C1 segment of cervical spinal cord (tissue), 14 donors: ENCODE data around the gene MICALL1.
A peak's percentile ranks its signal among the peaks of the same experiment; 100 is the strongest.

Experiments used
- DNase-seq, 14 donors: peaks; one replicate each; lab custom pipeline; 2025; lab: John Stamatoyannopoulos, UW

Gene MICALL1, protein sequence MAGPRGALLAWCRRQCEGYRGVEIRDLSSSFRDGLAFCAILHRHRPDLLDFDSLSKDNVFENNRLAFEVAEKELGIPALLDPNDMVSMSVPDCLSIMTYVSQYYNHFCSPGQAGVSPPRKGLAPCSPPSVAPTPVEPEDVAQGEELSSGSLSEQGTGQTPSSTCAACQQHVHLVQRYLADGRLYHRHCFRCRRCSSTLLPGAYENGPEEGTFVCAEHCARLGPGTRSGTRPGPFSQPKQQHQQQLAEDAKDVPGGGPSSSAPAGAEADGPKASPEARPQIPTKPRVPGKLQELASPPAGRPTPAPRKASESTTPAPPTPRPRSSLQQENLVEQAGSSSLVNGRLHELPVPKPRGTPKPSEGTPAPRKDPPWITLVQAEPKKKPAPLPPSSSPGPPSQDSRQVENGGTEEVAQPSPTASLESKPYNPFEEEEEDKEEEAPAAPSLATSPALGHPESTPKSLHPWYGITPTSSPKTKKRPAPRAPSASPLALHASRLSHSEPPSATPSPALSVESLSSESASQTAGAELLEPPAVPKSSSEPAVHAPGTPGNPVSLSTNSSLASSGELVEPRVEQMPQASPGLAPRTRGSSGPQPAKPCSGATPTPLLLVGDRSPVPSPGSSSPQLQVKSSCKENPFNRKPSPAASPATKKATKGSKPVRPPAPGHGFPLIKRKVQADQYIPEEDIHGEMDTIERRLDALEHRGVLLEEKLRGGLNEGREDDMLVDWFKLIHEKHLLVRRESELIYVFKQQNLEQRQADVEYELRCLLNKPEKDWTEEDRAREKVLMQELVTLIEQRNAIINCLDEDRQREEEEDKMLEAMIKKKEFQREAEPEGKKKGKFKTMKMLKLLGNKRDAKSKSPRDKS

DNA sequence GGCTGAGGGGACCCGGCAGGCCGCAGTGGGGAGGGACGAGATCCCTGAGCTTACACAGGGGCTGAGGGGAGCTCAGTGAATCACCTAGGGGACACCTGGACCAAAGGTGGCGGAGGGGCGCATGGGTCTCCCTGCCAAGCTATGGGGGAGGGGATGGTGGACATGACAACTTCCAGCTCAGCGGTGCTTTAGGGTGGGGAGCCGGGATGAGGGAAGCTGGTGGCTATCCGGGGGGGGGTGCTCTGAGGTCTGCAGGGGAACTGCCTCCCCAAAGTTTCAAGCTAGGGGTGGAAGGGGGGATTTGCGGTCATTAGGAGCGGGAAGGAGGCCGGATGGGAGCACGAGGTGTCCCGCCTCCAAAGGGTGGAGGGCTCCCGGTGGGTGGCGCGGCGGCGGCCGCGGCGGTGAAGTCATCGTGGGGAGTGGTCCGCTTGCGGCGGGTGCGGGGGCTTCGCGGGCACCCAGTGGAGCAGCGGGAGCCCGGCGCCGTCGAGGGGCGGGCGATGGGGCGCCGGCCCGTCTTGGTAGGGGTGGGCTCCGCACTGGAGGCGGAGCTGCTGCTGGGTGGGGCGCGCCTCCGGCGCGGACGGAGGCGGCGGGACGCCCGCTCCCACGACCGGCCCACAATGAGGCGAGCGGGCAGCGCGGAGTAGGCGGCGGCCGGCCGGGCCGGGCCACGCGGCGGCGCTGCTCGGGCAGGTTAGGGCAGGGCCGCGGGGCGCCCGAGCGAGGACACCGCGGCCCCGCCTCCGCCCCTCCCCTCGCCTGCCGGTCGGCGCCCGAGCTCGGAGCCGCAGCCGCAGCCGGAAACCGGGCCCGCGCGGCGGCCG is at the start of gene MICALL1:
TSS of gene MICALL1 (plus strand) at position 764 of the 830 bp plus-strand sequence. CDS start 126 bp downstream, outside the sequence.
- DNase-seq: peak in 4 of 14 donors; percentile 29 to 60 (median 50)

DNA sequence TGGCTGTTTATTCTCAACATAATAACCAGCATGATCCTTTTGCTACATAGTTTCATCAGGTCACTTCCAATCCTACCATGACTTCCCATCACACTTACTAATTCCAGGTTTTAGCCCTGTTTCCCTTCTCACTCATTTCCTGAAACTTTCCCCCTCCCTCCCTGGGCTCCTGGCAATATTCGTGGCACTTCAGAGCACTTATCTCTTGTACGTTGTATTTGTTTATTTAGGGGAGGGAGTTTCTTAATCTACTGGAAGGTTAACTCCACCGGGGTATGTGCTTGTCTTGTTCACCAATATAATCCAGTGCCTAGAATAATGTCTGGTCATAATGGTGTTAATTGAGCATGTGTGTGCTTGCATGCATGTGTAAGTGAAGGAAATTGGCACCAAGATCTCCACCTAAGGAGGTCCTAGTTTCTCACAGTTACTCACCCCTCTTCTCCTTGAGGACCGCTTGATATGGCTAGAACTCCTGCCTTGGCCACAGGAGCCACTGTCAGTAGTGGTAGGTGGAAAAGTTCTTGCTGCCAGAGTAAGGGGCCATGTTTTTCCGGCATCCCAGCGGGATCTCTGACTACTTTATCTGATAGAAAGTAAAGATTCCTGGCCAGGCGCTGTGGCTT is 45.2 kb upstream of the MICALL1 start:
- DNase-seq: no peak

GRCh38 chr22:37862570-37863325 is 43.3 kb upstream of the MICALL1 start:
- no peak for DNase-seq

DNA sequence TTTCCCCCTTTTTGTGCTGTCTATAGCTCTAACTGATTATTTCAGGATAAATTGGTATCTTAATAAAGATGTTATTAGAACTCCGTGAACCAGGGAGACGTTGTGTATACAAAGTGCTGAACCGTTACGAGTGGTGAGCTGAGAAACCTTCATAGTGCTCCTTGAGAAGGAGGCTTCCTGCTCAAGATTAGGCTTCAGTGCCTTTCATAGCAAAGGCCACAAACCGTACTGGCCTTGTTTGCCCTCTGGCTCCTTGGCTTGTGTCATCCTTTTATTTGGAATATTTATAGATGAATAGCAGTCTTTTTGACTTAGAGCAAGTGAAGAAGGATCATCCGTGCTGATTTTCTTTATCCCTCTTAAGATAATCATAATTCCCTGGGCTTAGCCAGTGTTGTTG is 40.6 kb upstream of the MICALL1 start:
- no peak for DNase-seq

DNA sequence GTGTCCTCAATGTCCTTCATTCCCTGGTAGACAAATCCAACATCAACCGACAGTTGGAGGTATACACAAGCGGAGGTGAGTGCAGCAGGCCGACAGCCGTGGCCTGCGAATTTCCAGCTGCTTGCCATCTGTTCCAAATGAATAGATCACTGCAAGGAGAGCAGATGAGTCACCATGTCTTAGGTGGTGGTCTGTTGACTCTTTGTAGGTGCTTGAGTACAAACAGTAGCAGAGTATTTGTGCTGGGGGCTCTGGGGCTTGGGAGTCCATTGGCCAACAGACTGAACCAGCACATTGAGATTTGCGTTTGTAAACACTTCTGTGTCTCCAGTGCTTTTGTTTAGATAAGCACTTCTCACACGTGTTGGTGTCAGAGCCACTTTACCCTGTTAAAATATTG is 35.8 kb upstream of the MICALL1 start:
- DNase-seq: no peak

DNA sequence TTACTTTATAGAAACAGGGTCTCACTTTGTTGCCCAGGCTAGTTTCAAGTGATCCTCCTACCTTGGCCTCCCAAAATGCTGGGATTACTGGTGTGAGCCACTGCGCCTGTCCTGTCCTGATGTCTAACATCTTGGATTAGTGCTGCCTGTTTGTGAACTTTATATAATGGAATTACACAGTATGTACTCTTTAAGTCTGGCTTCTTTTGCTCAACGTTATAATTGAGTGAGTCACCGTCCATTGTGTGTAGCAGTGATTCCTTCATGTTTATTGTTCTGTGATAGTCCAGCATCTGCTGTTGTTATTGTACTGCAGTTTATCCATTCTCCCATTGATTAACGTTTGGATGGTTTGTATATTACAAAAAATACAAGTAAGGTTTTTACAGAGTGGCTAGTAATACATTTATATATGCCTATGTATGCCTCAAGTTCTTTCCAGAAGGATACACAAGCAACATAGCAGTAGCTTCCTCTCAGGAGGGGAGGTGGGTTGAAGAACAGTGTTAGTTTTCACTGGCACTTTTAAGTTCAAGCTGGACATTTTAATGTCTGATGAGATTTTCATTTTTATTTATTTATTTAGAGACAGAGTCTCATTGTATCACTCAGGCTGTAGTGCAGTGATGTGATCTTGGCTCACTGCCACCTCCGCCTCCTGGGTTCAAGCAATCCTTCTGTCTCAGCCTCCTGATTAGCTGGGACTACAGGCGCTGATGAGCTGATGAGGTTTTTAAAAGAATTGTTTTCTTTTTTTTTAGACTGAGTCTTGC is 25.2 kb upstream of the MICALL1 start:
- DNase-seq: peak in 5 of 14 donors; percentile 17 to 48 (median 31)

GRCh38 chr22:37884420-37884819 is 21.7 kb upstream of the MICALL1 start:
- DNase-seq: no peak

GRCh38 chr22:37887584-37888378 is 18.3 kb upstream of the MICALL1 start:
- DNase-seq: peak in 7 of 14 donors; percentile 9 to 62 (median 45)

DNA sequence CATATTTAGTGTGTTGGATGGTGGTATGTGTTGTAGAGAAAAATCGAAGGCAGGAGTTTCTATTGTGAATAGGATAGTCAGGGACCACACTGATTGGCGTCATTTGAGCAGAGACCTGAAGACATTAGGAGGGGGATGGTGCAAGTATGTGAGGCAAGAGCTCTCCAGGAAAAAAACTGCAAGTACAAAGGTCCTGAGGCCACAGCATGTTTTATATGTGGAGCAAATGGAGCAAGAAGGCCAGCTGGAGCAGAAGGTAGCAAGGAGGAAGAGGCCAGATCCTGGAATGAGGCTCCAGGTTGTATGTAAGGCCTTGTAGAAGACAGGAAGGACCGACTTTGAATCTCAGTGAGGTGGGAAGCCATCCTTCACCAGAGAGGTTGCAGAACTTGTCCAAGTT is 14.2 kb upstream of the MICALL1 start:
- no peak for DNase-seq

- peak in 12 of 14 donors; percentile 33 to 85 (median 72) for DNase-seq
Observed at GRCh38 chr22:37892566-37893335, 13.3 kb upstream of the MICALL1 start.

DNA sequence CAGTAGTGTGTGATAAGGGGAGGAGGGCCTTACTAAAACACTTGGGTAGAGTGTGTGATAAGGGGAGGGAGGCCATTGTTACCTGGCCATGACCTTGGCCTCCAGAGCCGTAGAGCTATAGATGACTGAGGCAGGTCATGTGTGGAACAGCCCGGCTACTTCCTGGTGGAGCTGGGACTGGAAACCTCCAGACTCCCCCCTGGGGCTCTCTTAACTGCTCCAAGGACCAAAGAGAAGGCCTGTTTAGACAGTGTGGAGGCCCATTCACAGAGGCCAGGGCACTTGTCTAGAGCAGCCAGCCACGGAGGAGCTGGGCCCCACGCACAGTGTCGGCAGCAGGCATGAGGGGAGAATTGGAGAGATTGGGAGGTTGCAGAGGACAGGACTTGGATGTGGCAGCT is 12.5 kb upstream of the MICALL1 start:
- DNase-seq: peak in 4 of 14 donors; percentile 41 to 68 (median 48)

GRCh38 chr22:37894939-37895670 is 11.0 kb upstream of the MICALL1 start:
- DNase-seq: peak in 2 of 14 donors; percentile 19 to 37

GRCh38 chr22:37896181-37896592 is 9.9 kb upstream of the MICALL1 start:
- DNase-seq: no peak

DNA sequence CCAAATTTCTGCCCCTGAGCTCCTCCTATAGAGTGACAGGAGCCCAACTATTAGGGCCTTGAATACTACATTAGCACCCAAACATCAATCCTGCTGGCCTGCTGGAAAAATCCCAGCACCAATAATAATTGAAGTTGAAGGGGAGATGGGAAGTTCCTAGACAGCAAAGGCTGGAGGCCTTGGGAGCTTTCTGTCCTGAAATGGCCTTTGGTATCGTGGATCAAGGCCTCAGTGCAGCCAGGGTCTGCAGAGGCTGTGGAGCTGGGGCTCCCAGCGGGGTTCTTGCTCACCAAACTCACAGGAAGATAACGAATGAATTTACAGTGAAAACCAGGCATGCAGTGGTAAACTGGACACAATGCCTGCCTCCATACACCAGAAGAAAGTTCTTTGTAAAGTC is 9.2 kb upstream of the MICALL1 start:
- peak in 2 of 14 donors; percentile 7 to 41 for DNase-seq

DNA sequence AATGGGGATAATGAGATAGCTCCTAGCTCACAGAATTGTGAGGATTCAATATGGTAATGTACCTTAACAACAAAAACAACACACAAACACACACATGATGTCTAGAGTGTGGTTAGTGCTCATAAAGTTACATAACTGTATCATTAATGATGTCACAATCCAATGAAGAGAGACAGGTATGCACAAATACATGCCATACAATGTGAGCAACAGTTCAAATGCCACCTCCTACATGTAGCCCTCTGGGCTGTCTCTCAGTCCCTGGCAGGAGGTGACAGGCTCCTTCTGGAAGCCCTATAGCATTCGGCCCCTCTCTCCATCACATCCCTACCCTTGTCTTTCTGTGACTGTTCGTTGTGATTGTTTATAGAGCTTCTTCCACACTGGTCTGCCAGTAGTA is 8.3 kb upstream of the MICALL1 start:
- no peak for DNase-seq

DNA sequence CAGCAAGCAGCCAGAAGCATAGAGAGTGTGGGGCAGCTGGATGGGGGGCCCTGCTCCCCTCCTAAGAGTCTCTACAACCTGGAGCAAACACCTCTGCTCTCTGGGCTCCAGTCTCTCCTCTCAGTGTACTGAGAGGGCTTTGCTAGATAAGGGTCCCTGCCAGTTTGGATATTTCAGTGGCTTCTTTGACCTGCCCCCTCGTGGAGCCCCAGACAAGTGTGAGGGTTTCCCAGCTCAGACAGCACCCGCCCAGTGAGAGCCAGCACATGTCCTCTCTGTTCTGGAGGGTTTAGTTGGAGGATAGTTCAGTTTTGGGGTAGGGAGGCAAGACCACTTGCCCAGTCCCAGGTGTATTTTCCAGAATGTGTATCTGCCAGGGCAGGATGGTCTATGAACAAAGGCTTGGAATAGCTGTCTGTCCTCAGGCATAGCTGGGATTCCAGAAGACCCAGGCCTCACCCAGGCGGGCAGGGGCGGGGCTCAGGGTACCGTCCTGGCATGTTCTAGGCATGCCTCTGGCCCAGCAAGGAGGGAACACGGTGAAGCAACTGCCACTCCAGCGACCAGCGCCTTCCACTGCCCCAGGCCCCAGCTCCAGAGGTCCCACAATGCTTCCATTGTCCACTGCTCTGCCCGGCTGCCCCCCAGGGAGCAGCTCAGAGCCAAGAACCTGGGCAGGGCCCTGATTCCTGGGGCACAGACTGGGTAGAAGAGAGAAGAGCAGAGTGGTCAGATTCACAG is 7.5 kb upstream of the MICALL1 start:
- peak in 10 of 14 donors; percentile 21 to 77 (median 53) for DNase-seq
